WTC11 (cell line): ENCODE measurements around the gene SMARCC2. TPM values are rescaled to one million over a fixed set of nuclear protein-coding genes. Genes with fewer than 3 reads are reported as not detected.

Source experiments
- ATAC-seq: fragments of 200-7000 bp; cut with Tn5 transposase; 2 replicates; pipeline ENCODE4 v1.10.0; 2021; ENCODE audit warnings: mild to moderate bottlenecking, moderate library complexity
- CTCF ChIA-PET: fragments of 300-600 bp; sonication (Branson Sonifier 250); formaldehyde crosslinking; loops from one replicate; lab custom pipeline; 2021; ENCODE audit warnings: antibody characterized with exemption; lab: Charles Lee
- POLR2A ChIA-PET: fragments of 350-600 bp; sonication (Branson Sonifier 250); formaldehyde crosslinking; loops from one replicate; lab custom pipeline; 2021; ENCODE audit warnings: antibody characterized with exemption; lab: Charles Lee
- DNase-seq: peaks from one replicate; pipeline ENCODE4 v3.0.0; 2021; ENCODE audit warnings: low spot score
- H3K27ac Mint-ChIP-seq: 2 replicates; pipeline ENCODE4 v1.8.0; 2021; ENCODE audit warnings: mixed read lengths
- H3K27me3 Mint-ChIP-seq: 2 replicates; pipeline ENCODE4 v1.8.0; 2021; ENCODE audit warnings: low read depth, mild to moderate bottlenecking, moderate library complexity, mixed read lengths
- H3K36me3 Mint-ChIP-seq: 2 replicates; pipeline ENCODE4 v1.8.0; 2021; ENCODE audit warnings: mixed read lengths
- H3K4me1 Mint-ChIP-seq: 2 replicates; pipeline ENCODE4 v1.8.0; 2022; ENCODE audit warnings: mixed read lengths
- H3K4me3 Mint-ChIP-seq: 2 replicates; pipeline ENCODE4 v1.8.0; 2021; ENCODE audit warnings: mild to moderate bottlenecking, moderate library complexity, mixed read lengths
- H3K9me3 Mint-ChIP-seq: 2 replicates; pipeline ENCODE4 v1.8.0; 2021; ENCODE audit warnings: mixed read lengths
- CBFB ChIP-seq: sonication (generic); formaldehyde crosslinking; IDR thresholded peaks from 2 replicates; pipeline ENCODE4 v1.8.1; 2022; ENCODE audit warnings: mild to moderate bottlenecking, low read depth, missing genetic modification reagents
- CREB1 ChIP-seq: sonication (generic); formaldehyde crosslinking; IDR thresholded peaks from 2 replicates; pipeline ENCODE4 v1.8.0; 2023; ENCODE audit warnings: mild to moderate bottlenecking, missing genetic modification reagents
- FOXK1 ChIP-seq: sonication (generic); formaldehyde crosslinking; IDR thresholded peaks from 2 replicates; pipeline ENCODE4 v1.8.0; 2022; ENCODE audit warnings: mild to moderate bottlenecking, moderate library complexity, missing genetic modification reagents
- GRHL2 ChIP-seq: fragments of 250-450 bp; sonication (Bioruptor Pico); IDR thresholded peaks from 2 replicates; pipeline ENCODE4 v1.8.0; 2022; ENCODE audit warnings: mild to moderate bottlenecking, moderate library complexity; ENCODE audit not compliant: insufficient replicate concordance, severe bottlenecking
- HMGA2 ChIP-seq: fragments of 250-450 bp; sonication (Bioruptor Pico); IDR thresholded peaks from 2 replicates; pipeline ENCODE4 v1.4.0; 2021; ENCODE audit warnings: mild to moderate bottlenecking, moderate library complexity
- IRF2 ChIP-seq: sonication (generic); formaldehyde crosslinking; IDR thresholded peaks from 2 replicates; pipeline ENCODE4 v1.8.0; 2022; ENCODE audit warnings: low read depth, missing genetic modification reagents, borderline replicate concordance
- MYBL2 ChIP-seq: sonication (generic); formaldehyde crosslinking; IDR thresholded peaks from 2 replicates; pipeline ENCODE4 v1.8.1; 2023; ENCODE audit warnings: mild to moderate bottlenecking, moderate library complexity, missing genetic modification reagents
- NFE2L1 ChIP-seq: sonication (generic); formaldehyde crosslinking; IDR thresholded peaks from 2 replicates; pipeline ENCODE4 v1.8.1; 2023; ENCODE audit warnings: missing genetic modification reagents
- SP1 ChIP-seq: sonication (generic); formaldehyde crosslinking; conservative IDR thresholded peaks from 2 replicates; pipeline ENCODE4 v1.8.1; 2022; ENCODE audit warnings: missing genetic modification reagents
- TEAD4 ChIP-seq: sonication (generic); formaldehyde crosslinking; IDR thresholded peaks from 2 replicates; pipeline ENCODE4 v1.8.0; 2022; ENCODE audit warnings: mild to moderate bottlenecking, missing genetic modification reagents
- TP53 ChIP-seq: sonication (generic); formaldehyde crosslinking; IDR thresholded peaks from 2 replicates; pipeline ENCODE4 v1.8.1; 2023; ENCODE audit warnings: mild to moderate bottlenecking, missing genetic modification reagents
- ZNF317 ChIP-seq: sonication (generic); formaldehyde crosslinking; IDR thresholded peaks from 2 replicates; pipeline ENCODE4 v1.8.1; 2023; ENCODE audit warnings: low read depth, mild to moderate bottlenecking, moderate library complexity, missing genetic modification reagents, borderline replicate concordance
- total RNA-seq: library from RNA; stranded (reverse); gene quantifications from 3 replicates; pipeline ENCODE4 v1.2.3, GENCODE V29; 2021
- TF ChIP-seq, protein P1 (sequence below): fragments of 200-600 bp; IDR thresholded peaks from 2 replicates; pipeline ENCODE4 v1.8.0; 2022; ENCODE audit warnings: antibody characterized with exemption
- TF ChIP-seq, protein P2 (sequence below): fragments of 250-450 bp; sonication (Bioruptor Pico); conservative IDR thresholded peaks from 2 replicates; pipeline ENCODE4 v1.9.0; 2021; ENCODE audit warnings: mild to moderate bottlenecking
- TF ChIP-seq, protein P3 (sequence below): sonication (generic); formaldehyde crosslinking; IDR thresholded peaks from 2 replicates; pipeline ENCODE4 v1.8.0; 2022; ENCODE audit warnings: mild to moderate bottlenecking, missing genetic modification reagents
- TF ChIP-seq, protein P4 (sequence below): sonication (generic); formaldehyde crosslinking; IDR thresholded peaks from 2 replicates; pipeline ENCODE4 v1.8.0; 2022; ENCODE audit warnings: mild to moderate bottlenecking, missing genetic modification reagents
- TF ChIP-seq, protein P5 (sequence below): sonication (generic); formaldehyde crosslinking; IDR thresholded peaks from 2 replicates; pipeline ENCODE4 v1.8.0; 2022; ENCODE audit warnings: mild to moderate bottlenecking, missing genetic modification reagents
- TF ChIP-seq, protein P6 (sequence below): sonication (generic); formaldehyde crosslinking; IDR thresholded peaks from 2 replicates; pipeline ENCODE4 v1.8.1; 2023; ENCODE audit warnings: mild to moderate bottlenecking, missing genetic modification reagents
- TF ChIP-seq, protein P7 (sequence below): sonication (generic); formaldehyde crosslinking; IDR thresholded peaks from 2 replicates; pipeline ENCODE4 v1.8.0; 2023; ENCODE audit warnings: missing genetic modification reagents, mild to moderate bottlenecking, borderline replicate concordance
- TF ChIP-seq, protein P8 (sequence below): sonication (generic); formaldehyde crosslinking; IDR thresholded peaks from 2 replicates; pipeline ENCODE4 v1.8.1; 2023; ENCODE audit warnings: mild to moderate bottlenecking, missing genetic modification reagents, moderate library complexity

SMARCC2 gene
- total RNA-seq, 1 experiment from 2014 or later, result 76.8 TPM

DNA sequence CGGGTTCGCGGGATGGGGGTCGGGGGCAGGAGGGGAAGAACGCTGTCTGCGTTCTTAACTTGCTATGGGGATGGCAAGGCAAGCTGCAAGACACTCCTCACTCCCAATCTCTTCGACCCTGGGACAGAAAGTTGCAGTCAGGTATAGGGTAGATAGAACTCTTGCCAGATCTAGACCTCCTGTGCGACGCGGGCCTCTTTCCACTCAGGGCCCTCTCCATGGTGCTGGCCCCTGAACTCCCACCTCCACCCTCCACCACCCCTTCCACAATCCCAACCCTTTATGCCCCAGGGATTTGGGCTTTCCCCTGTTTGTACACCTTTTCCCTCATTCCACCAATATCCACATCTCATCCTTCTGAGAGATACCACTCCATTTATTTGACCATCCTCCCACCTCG, 35.7 kb upstream of the SMARCC2 start:
- CTCF ChIA-PET, result no interaction called here
- TF ChIP-seq TP53 (CRISPR knock-in tag) (no peak), NFE2L1 (CRISPR knock-in tag) (no peak), CBFB (CRISPR knock-in tag) (no peak), CREB1 (CRISPR knock-in tag) (no peak), HMGA2 (CRISPR knock-in tag) (no peak), SP1 (CRISPR knock-in tag) (no peak), IRF2 (CRISPR knock-in tag) (no peak), TEAD4 (no peak), GRHL2 (CRISPR knock-in tag) (no peak), ZNF317 (no peak), MYBL2 (CRISPR knock-in tag) (no peak), FOXK1 (CRISPR knock-in tag) (no peak)
- TF ChIP-seq, protein P1, sequence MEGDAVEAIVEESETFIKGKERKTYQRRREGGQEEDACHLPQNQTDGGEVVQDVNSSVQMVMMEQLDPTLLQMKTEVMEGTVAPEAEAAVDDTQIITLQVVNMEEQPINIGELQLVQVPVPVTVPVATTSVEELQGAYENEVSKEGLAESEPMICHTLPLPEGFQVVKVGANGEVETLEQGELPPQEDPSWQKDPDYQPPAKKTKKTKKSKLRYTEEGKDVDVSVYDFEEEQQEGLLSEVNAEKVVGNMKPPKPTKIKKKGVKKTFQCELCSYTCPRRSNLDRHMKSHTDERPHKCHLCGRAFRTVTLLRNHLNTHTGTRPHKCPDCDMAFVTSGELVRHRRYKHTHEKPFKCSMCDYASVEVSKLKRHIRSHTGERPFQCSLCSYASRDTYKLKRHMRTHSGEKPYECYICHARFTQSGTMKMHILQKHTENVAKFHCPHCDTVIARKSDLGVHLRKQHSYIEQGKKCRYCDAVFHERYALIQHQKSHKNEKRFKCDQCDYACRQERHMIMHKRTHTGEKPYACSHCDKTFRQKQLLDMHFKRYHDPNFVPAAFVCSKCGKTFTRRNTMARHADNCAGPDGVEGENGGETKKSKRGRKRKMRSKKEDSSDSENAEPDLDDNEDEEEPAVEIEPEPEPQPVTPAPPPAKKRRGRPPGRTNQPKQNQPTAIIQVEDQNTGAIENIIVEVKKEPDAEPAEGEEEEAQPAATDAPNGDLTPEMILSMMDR, result no peak
- TF ChIP-seq, protein P2, sequence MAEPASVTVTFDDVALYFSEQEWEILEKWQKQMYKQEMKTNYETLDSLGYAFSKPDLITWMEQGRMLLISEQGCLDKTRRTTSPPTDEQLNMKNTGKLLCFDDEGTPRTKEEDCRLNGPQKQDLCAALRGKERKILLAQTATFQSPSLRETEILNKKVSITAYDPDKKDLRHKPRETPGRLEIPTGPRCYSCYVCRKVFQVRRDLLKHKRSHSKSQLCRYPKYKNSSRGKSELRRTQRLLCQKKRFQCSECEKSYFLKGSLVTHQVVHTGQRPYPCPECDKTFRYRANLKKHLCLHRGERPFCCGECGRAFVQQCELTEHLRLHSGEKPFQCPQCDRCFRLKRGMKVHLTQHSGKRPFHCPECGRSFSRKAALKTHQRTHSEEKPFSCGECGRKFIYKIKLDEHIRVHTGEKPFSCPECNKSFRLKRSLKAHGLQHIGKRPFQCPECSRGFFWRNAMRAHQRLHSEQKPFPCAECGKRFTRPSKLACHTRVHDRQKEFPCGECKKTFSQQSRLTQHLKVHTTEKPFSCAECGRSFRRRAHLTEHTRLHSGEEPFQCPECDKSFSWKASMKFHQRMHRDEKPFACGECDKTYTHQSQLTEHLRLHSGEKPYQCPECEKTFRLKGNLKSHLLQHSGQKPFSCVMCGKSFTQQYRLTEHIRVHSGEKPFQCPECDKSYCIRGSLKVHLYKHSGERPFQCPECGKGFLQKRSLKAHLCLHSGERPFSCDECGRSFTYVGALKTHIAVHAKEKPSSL, result no peak
- TF ChIP-seq, protein P3, sequence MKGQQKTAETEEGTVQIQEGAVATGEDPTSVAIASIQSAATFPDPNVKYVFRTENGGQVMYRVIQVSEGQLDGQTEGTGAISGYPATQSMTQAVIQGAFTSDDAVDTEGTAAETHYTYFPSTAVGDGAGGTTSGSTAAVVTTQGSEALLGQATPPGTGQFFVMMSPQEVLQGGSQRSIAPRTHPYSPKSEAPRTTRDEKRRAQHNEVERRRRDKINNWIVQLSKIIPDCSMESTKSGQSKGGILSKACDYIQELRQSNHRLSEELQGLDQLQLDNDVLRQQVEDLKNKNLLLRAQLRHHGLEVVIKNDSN, result no peak
- TF ChIP-seq, protein P4, sequence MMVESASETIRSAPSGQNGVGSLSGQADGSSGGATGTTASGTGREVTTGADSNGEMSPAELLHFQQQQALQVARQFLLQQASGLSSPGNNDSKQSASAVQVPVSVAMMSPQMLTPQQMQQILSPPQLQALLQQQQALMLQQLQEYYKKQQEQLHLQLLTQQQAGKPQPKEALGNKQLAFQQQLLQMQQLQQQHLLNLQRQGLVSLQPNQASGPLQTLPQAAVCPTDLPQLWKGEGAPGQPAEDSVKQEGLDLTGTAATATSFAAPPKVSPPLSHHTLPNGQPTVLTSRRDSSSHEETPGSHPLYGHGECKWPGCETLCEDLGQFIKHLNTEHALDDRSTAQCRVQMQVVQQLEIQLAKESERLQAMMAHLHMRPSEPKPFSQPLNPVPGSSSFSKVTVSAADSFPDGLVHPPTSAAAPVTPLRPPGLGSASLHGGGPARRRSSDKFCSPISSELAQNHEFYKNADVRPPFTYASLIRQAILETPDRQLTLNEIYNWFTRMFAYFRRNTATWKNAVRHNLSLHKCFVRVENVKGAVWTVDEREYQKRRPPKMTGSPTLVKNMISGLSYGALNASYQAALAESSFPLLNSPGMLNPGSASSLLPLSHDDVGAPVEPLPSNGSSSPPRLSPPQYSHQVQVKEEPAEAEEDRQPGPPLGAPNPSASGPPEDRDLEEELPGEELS (CRISPR knock-in tag), result no peak
- TF ChIP-seq, protein P5, sequence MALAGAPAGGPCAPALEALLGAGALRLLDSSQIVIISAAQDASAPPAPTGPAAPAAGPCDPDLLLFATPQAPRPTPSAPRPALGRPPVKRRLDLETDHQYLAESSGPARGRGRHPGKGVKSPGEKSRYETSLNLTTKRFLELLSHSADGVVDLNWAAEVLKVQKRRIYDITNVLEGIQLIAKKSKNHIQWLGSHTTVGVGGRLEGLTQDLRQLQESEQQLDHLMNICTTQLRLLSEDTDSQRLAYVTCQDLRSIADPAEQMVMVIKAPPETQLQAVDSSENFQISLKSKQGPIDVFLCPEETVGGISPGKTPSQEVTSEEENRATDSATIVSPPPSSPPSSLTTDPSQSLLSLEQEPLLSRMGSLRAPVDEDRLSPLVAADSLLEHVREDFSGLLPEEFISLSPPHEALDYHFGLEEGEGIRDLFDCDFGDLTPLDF, result no peak
- TF ChIP-seq, protein P6, sequence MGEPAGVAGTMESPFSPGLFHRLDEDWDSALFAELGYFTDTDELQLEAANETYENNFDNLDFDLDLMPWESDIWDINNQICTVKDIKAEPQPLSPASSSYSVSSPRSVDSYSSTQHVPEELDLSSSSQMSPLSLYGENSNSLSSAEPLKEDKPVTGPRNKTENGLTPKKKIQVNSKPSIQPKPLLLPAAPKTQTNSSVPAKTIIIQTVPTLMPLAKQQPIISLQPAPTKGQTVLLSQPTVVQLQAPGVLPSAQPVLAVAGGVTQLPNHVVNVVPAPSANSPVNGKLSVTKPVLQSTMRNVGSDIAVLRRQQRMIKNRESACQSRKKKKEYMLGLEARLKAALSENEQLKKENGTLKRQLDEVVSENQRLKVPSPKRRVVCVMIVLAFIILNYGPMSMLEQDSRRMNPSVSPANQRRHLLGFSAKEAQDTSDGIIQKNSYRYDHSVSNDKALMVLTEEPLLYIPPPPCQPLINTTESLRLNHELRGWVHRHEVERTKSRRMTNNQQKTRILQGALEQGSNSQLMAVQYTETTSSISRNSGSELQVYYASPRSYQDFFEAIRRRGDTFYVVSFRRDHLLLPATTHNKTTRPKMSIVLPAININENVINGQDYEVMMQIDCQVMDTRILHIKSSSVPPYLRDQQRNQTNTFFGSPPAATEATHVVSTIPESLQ, result no peak
- TF ChIP-seq, protein P7, sequence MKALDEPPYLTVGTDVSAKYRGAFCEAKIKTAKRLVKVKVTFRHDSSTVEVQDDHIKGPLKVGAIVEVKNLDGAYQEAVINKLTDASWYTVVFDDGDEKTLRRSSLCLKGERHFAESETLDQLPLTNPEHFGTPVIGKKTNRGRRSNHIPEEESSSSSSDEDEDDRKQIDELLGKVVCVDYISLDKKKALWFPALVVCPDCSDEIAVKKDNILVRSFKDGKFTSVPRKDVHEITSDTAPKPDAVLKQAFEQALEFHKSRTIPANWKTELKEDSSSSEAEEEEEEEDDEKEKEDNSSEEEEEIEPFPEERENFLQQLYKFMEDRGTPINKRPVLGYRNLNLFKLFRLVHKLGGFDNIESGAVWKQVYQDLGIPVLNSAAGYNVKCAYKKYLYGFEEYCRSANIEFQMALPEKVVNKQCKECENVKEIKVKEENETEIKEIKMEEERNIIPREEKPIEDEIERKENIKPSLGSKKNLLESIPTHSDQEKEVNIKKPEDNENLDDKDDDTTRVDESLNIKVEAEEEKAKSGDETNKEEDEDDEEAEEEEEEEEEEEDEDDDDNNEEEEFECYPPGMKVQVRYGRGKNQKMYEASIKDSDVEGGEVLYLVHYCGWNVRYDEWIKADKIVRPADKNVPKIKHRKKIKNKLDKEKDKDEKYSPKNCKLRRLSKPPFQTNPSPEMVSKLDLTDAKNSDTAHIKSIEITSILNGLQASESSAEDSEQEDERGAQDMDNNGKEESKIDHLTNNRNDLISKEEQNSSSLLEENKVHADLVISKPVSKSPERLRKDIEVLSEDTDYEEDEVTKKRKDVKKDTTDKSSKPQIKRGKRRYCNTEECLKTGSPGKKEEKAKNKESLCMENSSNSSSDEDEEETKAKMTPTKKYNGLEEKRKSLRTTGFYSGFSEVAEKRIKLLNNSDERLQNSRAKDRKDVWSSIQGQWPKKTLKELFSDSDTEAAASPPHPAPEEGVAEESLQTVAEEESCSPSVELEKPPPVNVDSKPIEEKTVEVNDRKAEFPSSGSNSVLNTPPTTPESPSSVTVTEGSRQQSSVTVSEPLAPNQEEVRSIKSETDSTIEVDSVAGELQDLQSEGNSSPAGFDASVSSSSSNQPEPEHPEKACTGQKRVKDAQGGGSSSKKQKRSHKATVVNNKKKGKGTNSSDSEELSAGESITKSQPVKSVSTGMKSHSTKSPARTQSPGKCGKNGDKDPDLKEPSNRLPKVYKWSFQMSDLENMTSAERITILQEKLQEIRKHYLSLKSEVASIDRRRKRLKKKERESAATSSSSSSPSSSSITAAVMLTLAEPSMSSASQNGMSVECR, result no peak
- TF ChIP-seq, protein P8, sequence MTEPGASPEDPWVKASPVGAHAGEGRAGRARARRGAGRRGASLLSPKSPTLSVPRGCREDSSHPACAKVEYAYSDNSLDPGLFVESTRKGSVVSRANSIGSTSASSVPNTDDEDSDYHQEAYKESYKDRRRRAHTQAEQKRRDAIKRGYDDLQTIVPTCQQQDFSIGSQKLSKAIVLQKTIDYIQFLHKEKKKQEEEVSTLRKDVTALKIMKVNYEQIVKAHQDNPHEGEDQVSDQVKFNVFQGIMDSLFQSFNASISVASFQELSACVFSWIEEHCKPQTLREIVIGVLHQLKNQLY, result no peak
- TF ChIP-seq, all 79 proteins: peak for 0
- peak overlapping the region; percentile 70; the same call in 1 of the 2 replicates for H3K27ac Mint-ChIP-seq
- ATAC-seq, result no peak
- H3K4me1 Mint-ChIP-seq, result peaks cover 33% of the 10 kb centered on the region
- H3K36me3 Mint-ChIP-seq, result peaks cover 7% of the 10 kb centered on the region
- no peaks in the 10 kb centered on the region for H3K27me3 Mint-ChIP-seq
- no peaks in the 10 kb centered on the region for H3K9me3 Mint-ChIP-seq
- POLR2A ChIA-PET, result no interaction called here
- DNase-seq, result no peak
- peak overlapping the region; percentile 82 for H3K4me3 Mint-ChIP-seq
